Loucy (cell line): Measurements from ENCODE around the gene PODN.

Source experiments
- H2AFZ ChIP-seq: fragments of 200-600 bp; sonication (generic); 2 replicates; pipeline ENCODE4 v1.6.0; 2016; ENCODE audit warnings: antibody characterized with exemption, mild to moderate bottlenecking, low read length, moderate library complexity
- H3F3A ChIP-seq: fragments of 200-600 bp; 2 replicates; pipeline ENCODE4 v1.6.0; 2016; ENCODE audit warnings: antibody characterized with exemption, low read depth, mild to moderate bottlenecking
- H3K27me3 ChIP-seq: fragments of 200-600 bp; sonication (generic); 2 replicates; pipeline ENCODE4 v1.6.1; 2014; ENCODE audit warnings: low read length, mild to moderate bottlenecking; ENCODE audit not compliant: insufficient read depth, poor library complexity, severe bottlenecking
- H3K36me3 ChIP-seq: fragments of 200-600 bp; sonication (generic); 2 replicates; pipeline ENCODE4 v1.6.1; 2016; ENCODE audit warnings: low read length; ENCODE audit not compliant: insufficient read depth
- H3K4me1 ChIP-seq: fragments of 200-600 bp; sonication (generic); 2 replicates; pipeline ENCODE4 v1.5.1; 2014; ENCODE audit warnings: low read length, mild to moderate bottlenecking; ENCODE audit not compliant: insufficient read depth, poor library complexity, severe bottlenecking
- H3K4me2 ChIP-seq: fragments of 200-600 bp; sonication (generic); 2 replicates; pipeline ENCODE4 v1.6.0; 2014; ENCODE audit warnings: antibody characterized with exemption, low read length, low read depth, mild to moderate bottlenecking; ENCODE audit not compliant: poor library complexity, severe bottlenecking
- H3K4me3 ChIP-seq: fragments of 200-600 bp; sonication (generic); 2 replicates; pipeline ENCODE4 v1.5.1; 2014; ENCODE audit warnings: low read length, mild to moderate bottlenecking, mixed read lengths; ENCODE audit not compliant: poor library complexity, severe bottlenecking
- H3K79me2 ChIP-seq: fragments of 200-600 bp; sonication (generic); 2 replicates; pipeline ENCODE4 v1.6.1; 2014; ENCODE audit warnings: low read length; ENCODE audit not compliant: insufficient read depth
- H3K9ac ChIP-seq: fragments of 200-600 bp; sonication (generic); 2 replicates; pipeline ENCODE4 v1.6.0; 2014; ENCODE audit warnings: mild to moderate bottlenecking, low read depth, low read length, moderate library complexity; ENCODE audit not compliant: poor library complexity, severe bottlenecking
- H3K9me2 ChIP-seq: fragments of 200-600 bp; sonication (generic); replicated peaks from 2 replicates; pipeline ENCODE4 v1.6.1; 2016; ENCODE audit warnings: low read depth, low read length, mixed read lengths
- H3K9me3 ChIP-seq: fragments of 200-600 bp; sonication (generic); 2 replicates; pipeline ENCODE4 v1.6.1; 2014; ENCODE audit warnings: mild to moderate bottlenecking, antibody characterized with exemption, low read length, low read depth; ENCODE audit not compliant: insufficient read depth
- H4K20me1 ChIP-seq: fragments of 200-600 bp; sonication (generic); 2 replicates; pipeline ENCODE4 v1.6.0; 2014; ENCODE audit warnings: antibody characterized with exemption, low read length, mild to moderate bottlenecking; ENCODE audit not compliant: insufficient read depth, poor library complexity, severe bottlenecking
- EZH2phosphoT487 ChIP-seq: fragments of 200-600 bp; IDR thresholded peaks from 2 replicates; pipeline ENCODE4 v1.6.1; 2018; ENCODE audit warnings: antibody characterized with exemption, mild to moderate bottlenecking, moderate library complexity, borderline replicate concordance
- TF ChIP-seq, protein P1 (sequence below): fragments of 200-600 bp; sonication (generic); conservative IDR thresholded peaks from 2 replicates; pipeline ENCODE4 v1.5.1; 2014; ENCODE audit warnings: mild to moderate bottlenecking, antibody characterized with exemption, low read length

PODN gene

DNA sequence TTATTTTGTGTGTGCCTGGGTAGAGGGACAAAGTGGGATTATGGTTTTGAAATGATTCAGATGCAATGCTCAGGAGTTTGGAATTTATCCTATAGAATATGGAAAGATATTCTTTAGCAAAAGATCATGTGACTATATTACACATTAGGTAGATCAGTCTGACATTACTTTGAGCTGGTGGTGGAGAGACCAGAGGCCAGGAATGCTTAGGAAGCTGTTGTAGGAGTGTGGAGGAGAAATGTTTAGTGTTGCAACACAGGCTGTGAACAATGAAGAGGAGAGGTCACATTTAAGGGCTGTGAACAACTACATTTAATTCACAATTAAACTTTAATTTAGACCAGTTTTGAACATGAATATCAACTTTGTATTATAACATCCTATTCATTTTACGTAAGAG, 45.3 kb upstream of the PODN start:
- no peaks in the 10 kb centered on the region for H3K36me3 ChIP-seq
- no peaks in the 10 kb centered on the region for H3F3A ChIP-seq
- peaks cover 39% of the 10 kb centered on the region for H3K79me2 ChIP-seq
- peak overlapping the region; percentile 93 for H3K4me2 ChIP-seq
- no peak for TF ChIP-seq EZH2phosphoT487
- TF ChIP-seq, protein P1, sequence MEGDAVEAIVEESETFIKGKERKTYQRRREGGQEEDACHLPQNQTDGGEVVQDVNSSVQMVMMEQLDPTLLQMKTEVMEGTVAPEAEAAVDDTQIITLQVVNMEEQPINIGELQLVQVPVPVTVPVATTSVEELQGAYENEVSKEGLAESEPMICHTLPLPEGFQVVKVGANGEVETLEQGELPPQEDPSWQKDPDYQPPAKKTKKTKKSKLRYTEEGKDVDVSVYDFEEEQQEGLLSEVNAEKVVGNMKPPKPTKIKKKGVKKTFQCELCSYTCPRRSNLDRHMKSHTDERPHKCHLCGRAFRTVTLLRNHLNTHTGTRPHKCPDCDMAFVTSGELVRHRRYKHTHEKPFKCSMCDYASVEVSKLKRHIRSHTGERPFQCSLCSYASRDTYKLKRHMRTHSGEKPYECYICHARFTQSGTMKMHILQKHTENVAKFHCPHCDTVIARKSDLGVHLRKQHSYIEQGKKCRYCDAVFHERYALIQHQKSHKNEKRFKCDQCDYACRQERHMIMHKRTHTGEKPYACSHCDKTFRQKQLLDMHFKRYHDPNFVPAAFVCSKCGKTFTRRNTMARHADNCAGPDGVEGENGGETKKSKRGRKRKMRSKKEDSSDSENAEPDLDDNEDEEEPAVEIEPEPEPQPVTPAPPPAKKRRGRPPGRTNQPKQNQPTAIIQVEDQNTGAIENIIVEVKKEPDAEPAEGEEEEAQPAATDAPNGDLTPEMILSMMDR: no peak
- H3K9ac ChIP-seq: peak overlapping the region; percentile 86
- no peaks in the 10 kb centered on the region for H3K9me3 ChIP-seq
- peak overlapping the region; percentile 99 for H3K4me3 ChIP-seq
- no peaks in the 10 kb centered on the region for H3K27me3 ChIP-seq
- H3K4me1 ChIP-seq: peaks cover 29% of the 10 kb centered on the region
- H4K20me1 ChIP-seq: no peaks in the 10 kb centered on the region
- H3K9me2 ChIP-seq: no peaks in the 10 kb centered on the region
- H2AFZ ChIP-seq: no peak overlapping the region

DNA sequence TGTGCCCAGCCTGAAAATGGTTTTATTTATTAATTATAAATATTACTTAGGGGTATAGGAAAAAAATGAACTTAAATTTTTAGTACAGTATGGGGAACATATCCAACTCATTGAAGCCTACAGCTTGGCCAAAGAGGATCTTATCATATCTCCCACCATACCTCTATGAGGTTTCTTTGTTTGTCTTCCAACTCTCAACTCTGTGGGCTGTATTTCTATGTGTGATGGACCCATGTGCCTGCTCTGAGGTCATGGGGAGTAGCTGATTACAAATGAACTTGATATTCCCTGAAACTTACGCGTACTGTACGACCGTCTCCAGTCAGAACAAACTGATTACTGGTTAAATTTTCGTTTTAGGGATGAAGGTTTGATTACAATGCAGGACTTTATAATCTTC, 41.4 kb upstream of the PODN start:
- H3K4me2 ChIP-seq: no peak overlapping the region

DNA sequence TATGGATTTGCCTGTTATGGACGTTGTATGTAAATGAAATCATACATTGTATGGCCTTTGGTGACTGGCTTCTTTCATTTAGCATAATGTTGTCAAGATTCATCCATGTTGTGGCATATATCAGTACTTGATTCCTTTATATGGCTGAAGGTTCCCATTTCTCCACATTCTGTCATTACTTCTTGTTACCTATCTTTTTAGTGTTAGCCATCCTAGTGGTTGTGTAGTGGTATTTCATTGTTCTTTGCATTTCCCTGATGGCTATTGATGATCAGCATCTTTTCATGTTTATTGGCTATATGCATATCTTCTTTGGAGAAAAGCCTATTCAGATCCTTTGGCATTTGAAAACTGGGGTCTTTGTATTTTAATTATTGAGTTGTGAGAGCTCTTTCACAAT, 39.8 kb upstream of the PODN start:
- Histone ChIP-seq H4K20me1 (no peaks in the 10 kb centered on the region), H3K9me3 (no peaks in the 10 kb centered on the region), H3K9ac (no peak overlapping the region), H3F3A (no peaks in the 10 kb centered on the region), H3K79me2 (peaks cover 41% of the 10 kb centered on the region), H3K4me3 (no peak overlapping the region), H3K4me2 (no peak overlapping the region), H2AFZ (no peak overlapping the region), H3K4me1 (peaks cover 9% of the 10 kb centered on the region), H3K36me3 (no peaks in the 10 kb centered on the region), H3K9me2 (no peaks in the 10 kb centered on the region), H3K27me3 (no peaks in the 10 kb centered on the region)
- no peak for TF ChIP-seq EZH2phosphoT487
- TF ChIP-seq, protein P1: 0 out of 2 replicates have a peak, but pooled peaks have one; percentile 14

More for the DNA sequence above, 41.4 kb upstream of the PODN start:
- Histone ChIP-seq H3K27me3 (no peaks in the 10 kb centered on the region), H2AFZ (no peak overlapping the region), H3K4me1 (peaks cover 25% of the 10 kb centered on the region), H3K9me3 (no peaks in the 10 kb centered on the region), H3F3A (no peaks in the 10 kb centered on the region), H3K79me2 (peaks cover 52% of the 10 kb centered on the region), H3K4me3 (no peak overlapping the region), H4K20me1 (no peaks in the 10 kb centered on the region), H3K9me2 (no peaks in the 10 kb centered on the region), H3K36me3 (no peaks in the 10 kb centered on the region), H3K9ac (no peak overlapping the region)
- TF ChIP-seq EZH2phosphoT487: no peak
- TF ChIP-seq, protein P1: no peak
